GM12801 (cell line): ENCODE results near the gene SLC28A2.

Experiments
- TF ChIP-seq, protein P1 (sequence below): IDR thresholded peaks from one replicate; pipeline ENCODE4 v1.5.1; 2011; ENCODE audit warnings: control low read depth; ENCODE audit not compliant: insufficient read length; ENCODE audit errors: extremely low read depth

SLC28A2 gene

DNA sequence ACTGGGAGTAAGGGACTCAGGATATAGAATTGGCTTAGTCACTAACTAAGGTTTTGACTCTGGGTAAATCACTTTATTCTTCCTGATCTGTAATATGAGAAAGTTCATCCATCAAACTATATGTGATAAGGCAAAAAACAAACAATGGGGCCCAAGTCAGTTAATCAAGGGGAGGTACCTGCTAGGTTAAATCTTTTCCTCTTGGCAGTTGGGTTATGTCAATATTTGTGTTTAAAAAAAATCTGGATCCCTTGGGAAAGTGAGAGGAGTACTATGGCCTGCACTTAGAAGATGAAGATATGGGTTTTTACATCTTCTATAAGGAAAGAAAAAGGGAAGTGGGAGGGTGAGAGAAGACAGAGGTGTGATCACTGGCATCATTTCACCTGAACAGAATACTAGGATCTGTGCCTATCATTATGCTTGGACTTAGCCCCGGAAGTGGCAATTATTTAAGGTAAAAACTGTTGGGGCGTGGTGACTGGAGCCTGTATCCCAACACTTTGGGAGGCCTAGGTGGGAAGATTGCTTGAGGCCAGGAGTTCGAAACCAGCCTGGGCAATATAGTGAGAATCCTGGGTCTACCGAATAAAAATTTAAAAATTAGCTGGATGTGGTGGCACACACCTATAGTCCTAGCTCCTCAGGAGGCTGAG, 2.8 kb upstream of the SLC28A2 start:
- TF ChIP-seq, protein P1, sequence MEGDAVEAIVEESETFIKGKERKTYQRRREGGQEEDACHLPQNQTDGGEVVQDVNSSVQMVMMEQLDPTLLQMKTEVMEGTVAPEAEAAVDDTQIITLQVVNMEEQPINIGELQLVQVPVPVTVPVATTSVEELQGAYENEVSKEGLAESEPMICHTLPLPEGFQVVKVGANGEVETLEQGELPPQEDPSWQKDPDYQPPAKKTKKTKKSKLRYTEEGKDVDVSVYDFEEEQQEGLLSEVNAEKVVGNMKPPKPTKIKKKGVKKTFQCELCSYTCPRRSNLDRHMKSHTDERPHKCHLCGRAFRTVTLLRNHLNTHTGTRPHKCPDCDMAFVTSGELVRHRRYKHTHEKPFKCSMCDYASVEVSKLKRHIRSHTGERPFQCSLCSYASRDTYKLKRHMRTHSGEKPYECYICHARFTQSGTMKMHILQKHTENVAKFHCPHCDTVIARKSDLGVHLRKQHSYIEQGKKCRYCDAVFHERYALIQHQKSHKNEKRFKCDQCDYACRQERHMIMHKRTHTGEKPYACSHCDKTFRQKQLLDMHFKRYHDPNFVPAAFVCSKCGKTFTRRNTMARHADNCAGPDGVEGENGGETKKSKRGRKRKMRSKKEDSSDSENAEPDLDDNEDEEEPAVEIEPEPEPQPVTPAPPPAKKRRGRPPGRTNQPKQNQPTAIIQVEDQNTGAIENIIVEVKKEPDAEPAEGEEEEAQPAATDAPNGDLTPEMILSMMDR: no peak

DNA sequence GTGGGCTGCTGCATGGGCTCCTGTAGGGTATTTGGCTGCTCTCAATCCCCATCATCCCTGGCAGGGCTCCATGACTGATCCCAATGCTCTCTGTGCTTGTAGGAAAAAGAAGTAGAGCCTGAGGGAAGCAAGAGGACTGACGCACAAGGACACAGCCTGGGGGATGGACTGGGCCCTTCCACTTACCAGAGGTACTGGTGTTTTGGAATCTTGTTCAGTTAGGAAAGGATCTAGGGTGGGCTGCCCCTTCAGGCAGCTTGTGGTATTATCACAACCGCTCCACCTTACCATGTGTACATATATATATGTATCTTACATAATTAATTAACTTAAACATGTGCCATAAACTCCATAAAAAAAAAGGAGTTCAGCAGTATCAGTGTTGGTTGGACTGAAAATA, 1.3 kb downstream of the SLC28A2 start:
- TF ChIP-seq, protein P1: no peak

DNA sequence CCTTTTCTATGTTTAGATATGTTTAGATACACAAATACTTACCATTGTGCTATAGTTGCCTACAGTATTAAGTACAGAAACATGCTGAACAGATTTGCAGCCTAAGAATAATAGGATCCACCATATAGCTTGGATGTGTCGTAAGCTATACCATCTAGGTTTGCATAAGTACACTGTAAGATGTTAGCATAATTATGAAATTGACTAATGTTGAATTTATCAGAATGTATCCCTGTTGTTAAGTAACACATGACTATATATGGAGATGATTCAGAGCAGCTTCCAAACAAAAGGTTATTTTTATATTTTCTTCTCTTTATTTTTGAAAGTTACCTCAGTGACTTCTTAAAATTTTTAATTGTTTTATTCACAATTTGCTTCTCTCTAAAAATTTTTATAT, 2.4 kb downstream of the SLC28A2 start:
- TF ChIP-seq, protein P1: no peak

DNA sequence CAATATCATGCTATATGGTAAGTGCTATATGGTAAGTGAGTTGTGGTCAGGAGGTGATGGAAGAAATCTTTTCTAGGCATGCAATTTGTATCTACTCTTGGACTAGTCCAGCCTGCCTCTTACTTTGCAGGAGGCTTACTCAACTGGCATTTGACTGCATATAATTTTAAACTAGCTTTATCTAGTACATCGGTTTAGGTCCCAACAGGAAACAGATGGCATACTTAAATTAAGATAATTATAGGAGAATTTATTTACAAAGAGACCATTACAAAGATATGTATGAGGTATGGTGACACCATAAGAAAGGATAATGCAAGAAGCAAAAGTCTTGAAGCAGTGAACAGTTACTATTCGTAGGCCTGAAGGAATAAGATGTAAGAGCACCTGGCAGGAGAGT, 7.8 kb downstream of the SLC28A2 start:
- TF ChIP-seq, protein P1: no peak

DNA sequence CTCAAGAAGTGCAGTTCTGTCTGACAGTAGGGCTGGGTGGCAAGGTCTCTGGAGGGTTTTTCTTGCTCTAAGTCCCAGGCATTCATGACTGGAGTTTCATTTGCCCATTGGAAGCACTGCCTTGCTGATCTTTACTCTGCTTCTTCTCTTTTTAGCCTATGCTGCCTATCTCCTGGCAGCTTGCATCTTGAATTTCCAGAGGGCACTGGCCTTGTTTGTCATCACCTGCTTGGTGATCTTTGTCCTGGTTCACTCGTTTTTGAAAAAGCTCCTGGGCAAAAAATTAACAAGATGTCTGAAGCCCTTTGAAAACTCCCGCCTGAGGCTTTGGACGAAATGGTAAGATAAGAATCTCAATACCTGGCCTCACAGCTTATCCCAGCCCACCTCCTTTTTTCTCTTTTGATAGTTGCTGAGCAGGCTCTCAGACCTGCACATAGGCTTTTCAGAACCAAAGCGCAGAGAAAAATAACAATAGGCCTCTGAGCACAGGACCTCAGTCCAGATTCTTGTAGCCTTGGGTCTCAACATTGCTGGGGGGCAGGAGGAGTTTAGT, 10.9 kb downstream of the SLC28A2 start:
- TF ChIP-seq, protein P1: no peak

DNA sequence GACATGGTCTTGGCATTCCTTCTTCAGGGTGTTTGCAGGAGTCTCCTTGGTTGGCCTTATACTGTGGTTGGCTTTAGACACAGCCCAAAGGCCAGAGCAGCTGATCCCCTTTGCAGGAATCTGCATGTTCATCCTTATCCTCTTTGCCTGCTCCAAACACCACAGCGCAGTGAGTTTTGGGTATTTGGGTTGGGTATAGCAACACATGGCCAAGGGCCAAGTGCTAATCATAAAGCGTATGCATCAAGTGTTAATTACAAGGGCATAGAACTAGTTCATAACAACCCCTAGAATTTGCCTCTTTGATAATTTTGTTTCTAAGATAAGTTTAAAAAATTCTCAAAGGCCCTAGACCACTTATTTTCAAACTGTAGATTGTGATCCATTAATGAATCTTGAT, 11.8 kb downstream of the SLC28A2 start:
- TF ChIP-seq, protein P1: no peak

DNA sequence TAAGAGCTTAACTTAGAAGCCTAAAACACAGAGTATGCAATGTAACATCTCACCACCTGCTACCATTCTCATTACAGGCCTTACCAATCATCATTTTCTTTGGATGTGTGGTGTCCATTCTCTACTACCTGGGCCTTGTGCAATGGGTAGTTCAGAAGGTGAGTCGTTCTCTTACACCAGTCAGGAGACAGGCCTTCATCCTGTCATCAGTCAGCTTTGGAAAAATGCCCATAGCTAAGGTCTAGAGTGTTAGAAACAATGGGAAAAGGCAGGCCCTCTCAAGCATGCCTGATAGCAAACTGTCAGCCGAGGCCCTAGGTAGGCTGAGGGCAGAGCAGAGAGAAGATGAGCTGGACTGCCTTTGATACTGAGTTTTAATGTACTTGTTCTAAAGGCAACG, 13.5 kb downstream of the SLC28A2 start:
- TF ChIP-seq, protein P1: no peak
